GM10248 (cell line): ENCODE data around the gene TRERF1.

Source experiments
- CTCF ChIA-PET: fragments of 300-600 bp; sonication (Branson Sonifier 250); formaldehyde crosslinking; extraction: SDS; loops from one replicate; lab custom pipeline; 2021; ENCODE audit warnings: antibody characterized with exemption; lab: Yijun Ruan, JAX
- POLR2A ChIA-PET: fragments of 350-650 bp; sonication (Branson Sonifier 250); formaldehyde crosslinking; extraction: SDS; loops from one replicate; lab custom pipeline; 2020; ENCODE audit warnings: antibody characterized with exemption; lab: Yijun Ruan, JAX
- DNase-seq: peaks from one replicate; pipeline ENCODE4 v3.0.0; 2012; ENCODE audit errors: extremely low spot score
- TF ChIP-seq, protein P1 (sequence below): IDR thresholded peaks from 2 replicates; pipeline ENCODE4 v1.5.1; 2012; ENCODE audit warnings: mild to moderate bottlenecking, low read depth; ENCODE audit errors: extremely low read depth, missing control alignments, control extremely low read depth

Gene TRERF1

DNA sequence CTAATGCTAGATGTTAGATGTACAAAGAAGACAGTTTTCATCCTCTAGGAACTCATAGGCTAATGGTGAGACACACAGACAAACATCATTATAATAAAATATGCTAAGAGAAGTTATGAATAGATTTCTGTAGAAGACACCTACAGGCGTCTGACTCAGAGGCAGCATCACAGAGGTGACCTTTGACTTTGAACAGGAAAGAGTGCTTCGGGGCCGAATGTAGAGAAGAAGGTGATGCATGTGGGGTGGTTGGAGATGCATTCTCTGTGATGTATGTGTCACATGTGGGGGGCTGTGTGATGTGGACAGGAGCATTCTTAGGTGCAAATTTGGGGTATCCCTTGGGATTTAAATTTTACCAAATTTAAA is 271.8 kb downstream of the TRERF1 start:
- TF ChIP-seq, protein P1, sequence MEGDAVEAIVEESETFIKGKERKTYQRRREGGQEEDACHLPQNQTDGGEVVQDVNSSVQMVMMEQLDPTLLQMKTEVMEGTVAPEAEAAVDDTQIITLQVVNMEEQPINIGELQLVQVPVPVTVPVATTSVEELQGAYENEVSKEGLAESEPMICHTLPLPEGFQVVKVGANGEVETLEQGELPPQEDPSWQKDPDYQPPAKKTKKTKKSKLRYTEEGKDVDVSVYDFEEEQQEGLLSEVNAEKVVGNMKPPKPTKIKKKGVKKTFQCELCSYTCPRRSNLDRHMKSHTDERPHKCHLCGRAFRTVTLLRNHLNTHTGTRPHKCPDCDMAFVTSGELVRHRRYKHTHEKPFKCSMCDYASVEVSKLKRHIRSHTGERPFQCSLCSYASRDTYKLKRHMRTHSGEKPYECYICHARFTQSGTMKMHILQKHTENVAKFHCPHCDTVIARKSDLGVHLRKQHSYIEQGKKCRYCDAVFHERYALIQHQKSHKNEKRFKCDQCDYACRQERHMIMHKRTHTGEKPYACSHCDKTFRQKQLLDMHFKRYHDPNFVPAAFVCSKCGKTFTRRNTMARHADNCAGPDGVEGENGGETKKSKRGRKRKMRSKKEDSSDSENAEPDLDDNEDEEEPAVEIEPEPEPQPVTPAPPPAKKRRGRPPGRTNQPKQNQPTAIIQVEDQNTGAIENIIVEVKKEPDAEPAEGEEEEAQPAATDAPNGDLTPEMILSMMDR = no peak
- ChIA-PET POLR2A (no interaction called here), CTCF (interaction anchor here (1.1 kb wide), 1 partner anchor 15 kb away, joined by 3 read pairs; no protein-coding TSS in a partner anchor)
- no peak for DNase-seq

- TF ChIP-seq, protein P1 = no peak
- ChIA-PET CTCF (interaction anchor here (1.1 kb wide), 1 partner anchor 14 kb away, joined by 3 read pairs; no protein-coding TSS in a partner anchor), POLR2A (no interaction called here)
- DNase-seq = no peak
These were observed 272.3 kb downstream of the TRERF1 start for GRCh38 chr6:42179261-42179944.

DNA sequence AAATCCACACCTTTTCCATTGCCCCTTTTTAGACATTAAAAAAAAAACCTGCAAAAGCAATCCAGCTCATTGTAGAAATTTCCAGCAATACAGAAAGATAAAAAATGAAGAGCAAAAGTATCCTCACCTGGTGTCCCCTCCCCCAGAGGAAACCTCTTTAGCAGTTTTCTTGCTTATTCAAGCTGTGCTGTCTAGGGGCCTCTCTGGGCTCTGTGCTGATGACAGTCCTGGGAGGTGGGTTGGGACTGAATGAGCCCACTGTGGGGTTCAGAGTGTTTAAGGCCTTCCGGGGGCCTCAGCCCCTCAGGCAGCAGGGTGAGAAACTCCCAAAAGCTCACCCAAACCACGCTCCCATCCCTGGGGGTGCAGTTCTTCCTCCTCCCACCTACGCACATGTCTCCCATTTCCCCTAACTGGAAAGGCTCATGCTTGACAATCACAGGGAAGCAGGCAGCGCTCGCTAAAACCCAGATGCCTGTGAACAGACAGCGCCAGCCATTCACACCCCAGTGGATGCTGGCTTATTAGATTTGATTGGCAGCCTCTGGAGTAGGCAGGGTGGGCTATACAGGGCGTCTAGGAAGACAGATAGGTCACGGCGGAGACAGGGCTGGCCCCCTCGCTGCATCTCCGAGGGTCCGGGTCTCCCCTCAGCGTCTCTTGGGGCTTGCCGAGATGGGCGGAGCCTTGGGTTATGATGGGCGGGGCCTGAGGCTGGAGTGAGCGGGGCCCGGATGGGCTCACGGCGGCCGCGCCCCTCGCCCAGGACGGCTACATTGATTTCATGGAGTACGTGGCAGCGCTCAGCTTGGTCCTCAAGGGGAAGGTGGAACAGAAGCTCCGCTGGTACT is 274.0 kb downstream of the TRERF1 start:
- ChIA-PET CTCF (interaction anchor here (1.0 to 1.6 kb wide), 3 partner anchors 9 to 370 kb away, joined by 3 to 5 read pairs (median 3); no protein-coding TSS in a partner anchor), POLR2A (no interaction called here)
- no peak for DNase-seq
- TF ChIP-seq, protein P1 = no peak

DNA sequence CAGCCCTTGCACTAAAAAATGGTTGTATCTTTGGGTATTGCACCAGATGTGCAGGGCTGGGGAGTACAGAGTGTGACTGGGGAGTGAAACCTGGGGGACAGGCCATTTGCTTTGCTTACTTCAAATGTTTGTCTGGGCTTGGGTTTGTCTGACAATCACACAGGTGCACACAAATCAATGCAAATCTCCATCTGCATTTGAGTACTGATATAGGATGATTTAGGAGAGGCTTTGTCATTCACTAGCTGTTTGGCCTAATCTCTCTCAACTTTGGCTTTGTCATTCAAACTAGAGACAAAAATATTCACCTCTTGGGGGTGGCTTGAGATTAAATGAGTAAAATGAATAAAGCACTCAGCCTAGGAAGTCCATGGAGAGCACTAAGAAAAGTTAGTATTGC is 274.7 kb downstream of the TRERF1 start:
- TF ChIP-seq, protein P1 = no peak
- DNase-seq = no peak
- CTCF ChIA-PET = interaction anchor here (1.0 to 1.6 kb wide), 3 partner anchors 21 to 371 kb away, joined by 3 to 5 read pairs (median 3); a partner anchor contains a TSS
- POLR2A ChIA-PET = no interaction called here

GRCh38 chr6:42175860-42176259 is 275.9 kb downstream of the TRERF1 start:
- ChIA-PET CTCF (interaction anchor here (1.5 kb wide), 1 partner anchor 20 kb away, joined by 3 read pairs; a partner anchor contains a TSS), POLR2A (no interaction called here)
- DNase-seq = no peak
- TF ChIP-seq, protein P1 = no peak
